HG03039 (cell line): ENCODE results near the gene PACRG.

Experiments used
- ATAC-seq: cut with Tn5 transposase; IDR thresholded peaks from one replicate; pipeline ENCODE4 v1.9.1; 2021; ENCODE audit warnings: mild to moderate bottlenecking, moderate library complexity; ENCODE audit not compliant: unreplicated experiment

PACRG gene

DNA sequence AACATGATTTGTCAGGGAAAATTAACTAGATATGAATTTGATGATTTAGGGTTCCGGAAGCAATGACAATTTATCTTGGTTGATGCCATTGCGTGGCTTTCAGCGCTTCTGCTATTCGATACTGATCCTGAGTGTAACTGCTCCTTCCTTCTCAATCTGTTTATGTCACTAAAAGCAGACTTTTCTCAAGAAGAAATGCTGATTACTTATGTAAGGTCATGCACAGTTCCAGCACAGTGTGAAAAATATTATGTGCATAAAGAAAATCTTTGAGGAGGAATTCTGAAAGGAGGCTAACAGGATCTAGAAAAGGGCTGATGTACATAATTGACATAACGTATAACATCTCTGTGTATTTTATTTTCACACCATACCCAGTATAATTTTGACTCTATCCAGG is 336.6 kb downstream of the PACRG start:
- no peak for ATAC-seq

DNA sequence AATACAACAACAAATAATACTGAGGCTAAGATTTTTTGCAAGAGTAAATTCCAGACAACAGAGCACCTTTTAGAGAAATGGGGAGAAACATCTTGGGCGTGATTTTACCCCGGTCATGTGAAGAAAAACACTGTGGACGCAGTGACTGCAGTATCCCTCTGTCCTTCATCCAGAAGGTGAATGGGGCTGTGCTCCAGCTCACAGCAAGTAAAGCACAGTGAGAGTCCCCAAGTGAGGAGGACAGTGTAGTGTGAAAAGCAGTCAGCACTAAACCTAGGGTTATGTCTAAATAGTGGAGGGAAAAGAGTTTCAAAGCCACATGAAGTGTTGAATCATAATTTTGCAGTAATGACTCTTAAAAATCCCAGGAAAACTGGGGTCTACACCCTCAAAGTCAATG is 338.4 kb downstream of the PACRG start:
- ATAC-seq = no peak

DNA sequence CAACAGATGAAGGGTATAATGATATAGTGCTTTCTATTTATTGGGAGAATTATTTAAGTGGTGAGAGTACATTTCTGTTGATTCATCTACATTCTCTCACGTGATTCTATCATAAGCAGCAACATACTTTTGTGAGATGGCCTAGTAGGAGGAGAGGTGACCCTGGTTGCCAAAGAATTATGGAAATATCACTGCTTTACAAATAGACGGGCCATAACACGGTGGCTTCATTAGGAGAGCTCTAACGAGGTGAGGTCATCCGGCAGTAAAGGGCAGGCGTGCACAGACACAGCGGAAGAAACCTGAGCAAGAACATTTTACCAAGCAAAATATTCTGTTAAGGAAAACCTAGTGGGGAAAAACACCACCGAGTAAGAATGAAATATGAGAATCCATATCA is 349.4 kb downstream of the PACRG start:
- ATAC-seq = no peak

DNA sequence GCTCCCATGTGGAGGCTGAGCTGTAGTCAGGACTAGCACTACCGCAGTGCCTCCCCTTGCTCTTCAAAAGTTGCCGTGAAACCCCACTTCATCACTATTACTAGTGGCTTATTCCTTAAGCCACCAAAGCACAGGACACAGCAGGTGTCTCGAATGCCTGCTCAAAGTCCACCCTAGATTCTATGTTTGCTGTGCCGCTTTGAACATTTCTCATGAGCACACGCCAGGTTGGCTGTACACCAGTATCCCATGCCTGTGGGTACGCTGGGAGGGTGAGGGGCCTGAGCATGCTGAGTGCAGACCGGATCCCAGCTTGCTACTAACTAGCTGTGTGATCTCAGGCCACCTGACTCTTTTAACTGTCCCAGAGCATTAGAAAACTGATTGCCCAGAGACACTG is 350.9 kb downstream of the PACRG start:
- no peak for ATAC-seq

DNA sequence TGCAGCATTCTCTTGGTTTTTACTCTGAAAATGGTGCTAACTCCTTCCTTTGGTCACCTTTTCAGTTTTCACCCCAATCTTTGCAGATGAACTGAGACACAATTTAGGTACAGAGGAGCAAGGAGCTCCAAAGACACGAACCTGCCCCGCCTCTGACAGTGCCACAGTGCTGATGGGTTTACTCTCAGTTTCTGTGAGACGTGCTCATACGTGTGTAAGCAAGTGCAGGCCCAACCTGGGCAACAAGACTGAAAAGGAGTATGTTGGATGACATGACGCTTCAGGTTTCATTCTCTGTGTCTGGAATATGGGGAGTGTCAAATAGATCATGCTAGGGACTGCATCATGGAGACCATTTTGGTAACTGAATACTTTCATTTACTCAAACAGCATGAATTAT is 352.5 kb downstream of the PACRG start:
- ATAC-seq = no peak

DNA sequence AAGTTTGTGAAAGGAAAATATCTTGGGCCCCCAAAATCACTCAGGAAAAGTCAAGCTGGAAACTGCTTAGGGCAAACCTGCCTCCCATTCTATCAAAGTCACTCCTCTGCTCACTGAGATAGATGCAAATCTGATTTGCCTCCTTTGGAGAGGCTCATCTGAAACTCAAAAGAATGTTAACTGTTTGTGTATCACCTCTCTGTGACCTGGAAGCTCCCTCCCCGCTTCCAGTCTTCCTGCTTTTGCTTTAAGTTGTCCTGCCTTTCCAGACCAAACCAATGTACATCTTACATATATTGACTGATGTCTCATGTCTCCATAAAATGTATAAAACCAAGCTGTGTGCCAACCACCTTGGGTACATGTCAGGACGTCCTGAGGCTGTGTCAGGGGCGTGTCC is 355.4 kb downstream of the PACRG start:
- no peak for ATAC-seq

DNA sequence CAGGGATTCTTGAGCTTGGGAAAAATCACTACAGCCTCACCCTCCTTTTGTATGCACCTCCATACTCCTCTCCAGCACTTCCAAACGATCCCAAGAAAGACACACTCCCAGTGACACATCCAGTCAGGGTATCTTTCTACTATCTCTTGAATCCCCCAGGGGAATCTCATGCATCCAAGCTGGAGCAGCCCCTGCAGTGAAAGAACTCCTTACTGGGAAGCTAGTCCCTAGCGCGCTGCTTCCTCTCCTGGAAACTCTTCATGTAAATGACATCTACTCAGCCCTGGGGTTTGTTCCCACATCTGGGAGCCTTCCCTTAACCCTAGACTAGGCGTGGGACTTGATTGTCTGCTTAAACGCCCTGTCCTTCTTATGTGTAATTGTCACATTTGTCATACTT is 357.7 kb downstream of the PACRG start:
- no peak for ATAC-seq

DNA sequence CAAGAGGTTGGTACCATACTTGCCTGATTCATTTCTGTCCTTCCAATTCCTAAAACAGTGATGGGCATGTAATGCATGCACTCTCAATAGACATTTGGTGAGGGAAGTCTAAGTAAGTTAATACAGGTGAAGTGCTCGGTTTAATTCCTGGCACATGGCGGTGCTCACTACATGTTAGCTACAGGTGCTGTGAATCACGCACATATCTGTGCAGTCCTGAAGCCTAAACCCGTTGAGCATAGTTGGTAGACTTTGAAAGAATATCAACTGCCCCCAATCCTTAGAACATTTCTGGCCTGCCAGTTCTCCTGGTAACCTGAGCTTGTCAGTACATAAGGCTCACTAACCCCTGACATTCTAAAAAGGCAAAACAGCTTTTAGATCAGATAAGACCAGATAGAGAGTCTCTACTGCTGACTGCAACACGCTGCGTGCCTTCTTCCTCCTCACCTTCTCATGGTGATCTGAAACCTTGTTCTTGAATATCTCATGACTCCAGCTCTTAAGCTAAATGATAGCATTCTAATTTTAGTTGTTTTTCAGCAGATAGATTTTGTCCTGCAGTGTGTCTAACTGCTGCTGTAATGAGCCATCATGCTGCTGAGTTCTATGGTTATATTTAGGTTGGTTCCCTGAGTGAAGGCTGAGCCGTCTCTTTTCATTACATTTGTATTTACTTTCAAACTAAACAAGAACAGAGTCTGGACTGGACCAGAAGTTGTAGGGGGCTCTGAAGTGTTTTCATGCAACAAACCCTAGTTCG is 358.3 kb downstream of the PACRG start:
- no peak for ATAC-seq

DNA sequence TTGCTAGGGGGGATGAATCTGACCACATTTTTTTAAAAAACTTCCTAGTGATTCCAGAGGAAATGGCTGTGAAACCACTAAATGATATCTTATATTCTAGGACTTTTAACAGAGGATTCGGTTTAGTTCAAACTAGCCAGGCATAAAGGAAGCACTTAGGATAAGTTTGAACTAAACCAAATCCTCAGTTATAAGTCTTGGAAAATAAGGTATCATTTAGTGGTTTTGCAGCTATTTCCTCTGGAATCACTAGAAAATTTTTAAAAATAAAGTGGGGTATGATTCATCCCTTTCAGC is 358.8 kb downstream of the PACRG start:
- no peak for ATAC-seq

DNA sequence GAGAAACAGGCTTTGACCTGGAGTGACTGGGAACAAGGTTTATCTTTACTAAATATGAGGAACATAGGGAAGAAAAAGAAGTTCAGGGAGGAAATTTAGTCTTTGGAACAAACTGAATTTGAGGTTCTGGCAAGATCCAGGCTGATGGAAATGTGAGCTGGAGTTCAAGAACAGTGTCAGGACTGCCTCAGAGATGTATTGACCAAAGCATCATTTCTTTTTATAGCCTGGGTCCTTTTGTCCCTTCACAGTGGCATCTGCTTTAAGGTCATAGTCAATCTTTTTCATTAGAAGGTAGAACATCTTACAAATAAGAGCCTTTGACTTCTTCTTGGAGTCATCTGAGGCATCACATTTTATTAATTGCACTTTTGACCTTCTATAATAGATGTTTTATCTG is 360.2 kb downstream of the PACRG start:
- ATAC-seq = no peak

DNA sequence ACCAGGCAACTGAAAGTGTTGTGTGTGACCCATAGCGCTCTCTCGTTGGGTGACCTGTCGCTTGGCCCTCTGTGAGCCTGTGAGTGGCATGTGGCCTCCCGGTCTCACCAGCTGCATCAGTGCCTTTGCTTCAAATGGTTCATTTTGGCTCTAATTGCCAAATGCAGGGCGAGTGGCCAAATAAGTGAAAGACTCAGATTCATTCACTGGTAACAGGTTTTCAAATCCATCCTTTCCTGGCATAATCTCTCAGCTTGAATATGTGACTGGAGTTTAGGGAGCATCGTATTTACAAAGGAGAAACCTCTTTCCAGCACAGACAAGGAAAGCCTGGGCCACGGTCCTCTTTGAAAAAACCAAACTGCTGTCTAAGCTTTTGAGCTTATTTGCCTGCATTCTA is 365.1 kb downstream of the PACRG start:
- ATAC-seq = no peak

DNA sequence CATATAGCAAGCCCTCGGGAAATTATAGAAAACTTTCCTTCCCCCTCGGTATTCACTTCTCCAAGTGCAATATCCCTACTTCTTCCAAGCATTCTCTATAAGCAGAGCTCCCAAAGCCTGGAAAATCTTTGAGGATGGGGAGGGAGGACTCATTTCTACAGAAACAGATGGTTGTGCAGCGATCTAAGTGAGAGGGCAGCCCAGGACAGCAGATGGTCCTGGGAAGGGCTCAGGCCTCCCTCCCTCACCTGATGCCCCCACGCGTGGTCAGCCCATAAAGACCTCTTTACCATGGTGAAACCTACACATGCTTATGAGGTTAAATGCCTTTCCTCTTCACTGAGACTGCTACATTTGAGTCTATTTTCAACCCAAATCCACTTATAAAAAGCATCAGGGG is 367.1 kb downstream of the PACRG start:
- no peak for ATAC-seq

DNA sequence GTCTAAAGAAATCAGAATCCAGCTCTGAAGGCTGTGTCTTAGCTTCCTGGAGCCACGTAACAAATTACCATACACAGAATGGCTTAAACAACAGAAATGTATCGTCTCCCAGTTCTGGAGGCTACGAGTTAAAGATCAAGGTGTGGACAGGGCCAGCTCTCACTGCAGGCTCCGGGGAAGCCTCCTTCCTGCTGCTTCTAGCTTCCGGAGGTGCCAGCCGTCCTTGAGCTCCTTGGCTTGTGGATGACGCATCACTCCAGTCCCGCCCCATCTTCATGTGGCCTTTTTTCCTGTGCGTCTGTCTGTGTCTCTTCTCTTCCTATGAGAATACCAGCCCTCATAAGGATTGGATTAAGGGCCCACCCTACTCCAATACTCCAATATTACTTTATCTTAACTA is 367.6 kb downstream of the PACRG start:
- ATAC-seq = no peak

DNA sequence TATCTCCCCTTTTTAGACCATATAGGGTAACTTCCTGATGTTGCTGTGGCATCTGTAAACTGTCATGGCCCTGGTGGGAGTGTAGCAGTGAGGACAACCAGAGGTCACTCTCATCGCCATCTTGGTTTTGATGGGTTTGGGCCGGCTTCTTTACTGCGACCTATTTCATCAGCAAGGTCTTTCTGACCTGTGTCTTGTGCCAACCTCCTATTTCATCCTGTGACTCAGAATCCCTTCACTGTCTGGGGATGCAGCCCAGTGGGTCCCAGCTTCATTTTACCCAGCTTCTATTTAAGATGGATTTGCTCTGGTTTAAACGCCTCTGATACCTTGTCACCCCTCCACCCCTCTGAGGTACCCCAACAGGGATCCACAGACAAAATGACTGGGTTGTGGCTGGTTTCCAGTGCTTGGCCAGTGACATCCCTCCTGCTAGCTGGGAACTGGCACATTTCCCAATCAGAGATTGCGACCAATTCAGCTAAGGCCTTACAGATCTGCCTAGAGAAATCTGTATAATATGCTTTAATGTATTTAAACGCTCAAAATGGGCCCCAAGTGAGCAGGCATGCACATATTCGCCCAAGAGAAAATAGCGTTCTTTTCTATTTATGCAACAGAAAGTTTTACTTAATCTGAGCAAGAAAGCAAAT is 371.2 kb downstream of the PACRG start:
- ATAC-seq = no peak

DNA sequence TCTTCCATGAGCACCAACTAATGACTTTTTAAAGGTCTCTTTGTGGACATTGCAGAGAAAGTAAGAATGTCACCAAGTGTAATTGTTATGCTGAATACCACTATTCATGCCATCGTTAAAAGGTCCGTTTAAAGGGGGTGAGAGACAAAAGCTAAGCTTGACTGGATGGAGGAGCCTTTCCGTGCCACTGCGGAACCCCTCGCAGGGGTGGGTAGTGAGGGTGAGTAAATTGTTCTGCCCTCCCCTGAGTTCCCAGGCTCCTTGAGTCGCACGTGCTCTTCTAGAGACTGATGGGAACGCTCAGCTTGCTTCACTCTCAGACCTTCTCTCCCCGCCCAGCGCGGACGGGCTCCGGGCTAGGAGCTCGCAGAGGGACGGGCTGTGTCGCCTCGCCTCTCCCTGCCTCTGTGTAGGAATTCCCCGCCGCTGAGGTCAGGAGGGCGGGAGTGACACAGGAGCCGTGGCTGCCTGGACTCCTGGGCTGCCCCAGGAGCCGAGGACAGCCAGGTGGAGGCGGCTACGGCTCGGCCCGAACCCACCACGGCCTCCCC is 371.9 kb downstream of the PACRG start:
- no peak for ATAC-seq

DNA sequence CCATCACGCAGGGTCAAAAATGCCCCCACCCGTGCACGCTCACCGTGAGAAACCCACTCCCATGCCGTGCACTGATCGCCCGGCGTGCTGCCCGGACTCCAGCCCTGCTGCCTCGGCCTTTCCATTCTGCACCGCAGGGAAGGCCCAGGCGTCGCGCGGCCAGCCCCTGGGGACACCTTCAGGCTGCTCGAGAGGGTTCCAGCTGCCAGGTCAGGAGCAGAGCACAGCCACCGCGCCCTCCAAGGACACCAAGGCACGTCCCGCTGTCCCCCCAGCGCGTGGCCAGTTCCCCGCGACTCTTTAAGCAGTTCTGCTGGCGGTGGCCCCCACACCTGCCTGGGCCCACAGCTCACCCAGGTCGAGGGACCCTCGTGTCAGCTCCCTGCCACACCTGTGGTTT is 372.5 kb downstream of the PACRG start:
- no peak for ATAC-seq

DNA sequence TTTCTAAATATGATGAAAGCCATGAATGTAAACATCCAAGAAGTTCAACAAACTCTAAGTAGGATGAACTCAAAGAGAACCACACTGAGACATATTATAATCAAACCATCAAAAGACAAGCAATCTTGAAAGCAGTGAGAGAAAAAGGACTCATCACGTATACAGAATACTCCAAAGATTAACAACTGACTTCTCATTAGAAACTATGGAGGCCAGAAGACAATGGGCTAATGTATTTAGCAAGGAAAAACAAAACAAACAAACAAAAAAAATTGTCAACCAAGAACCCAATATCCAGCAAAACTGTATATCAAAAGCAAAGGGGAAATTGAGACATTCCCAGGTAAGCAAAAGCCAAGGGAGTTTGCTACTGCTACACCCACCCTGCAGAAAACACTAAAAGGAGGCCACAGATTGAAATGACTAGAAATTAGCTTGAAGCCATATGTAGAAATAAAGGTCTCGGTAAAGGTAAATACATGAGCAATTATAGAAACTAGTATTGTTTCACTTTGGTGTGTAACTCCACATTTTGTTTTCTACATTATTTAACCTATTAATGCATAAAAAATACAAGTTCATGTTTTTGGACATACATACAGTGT is 385.7 kb downstream of the PACRG start:
- ATAC-seq = no peak

DNA sequence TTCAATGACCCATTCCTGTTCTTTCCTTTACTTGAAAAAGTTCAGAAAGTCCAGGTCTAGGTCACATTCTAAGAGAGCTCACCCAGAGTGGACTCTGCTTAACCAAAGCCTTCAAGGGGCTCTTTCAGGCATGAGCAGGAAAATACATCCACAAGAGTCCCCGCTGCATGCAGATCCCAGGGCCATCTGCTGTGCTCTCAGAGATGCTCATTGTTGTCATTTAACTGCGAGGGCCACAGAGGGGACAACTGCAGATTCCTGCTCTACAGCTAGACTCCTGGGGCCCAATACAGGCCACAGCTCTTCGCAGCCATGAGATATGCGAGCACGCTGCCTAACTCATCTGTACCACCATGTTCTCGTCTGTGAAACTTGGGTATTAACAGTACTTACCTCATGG is 391.2 kb downstream of the PACRG start:
- ATAC-seq = no peak

DNA sequence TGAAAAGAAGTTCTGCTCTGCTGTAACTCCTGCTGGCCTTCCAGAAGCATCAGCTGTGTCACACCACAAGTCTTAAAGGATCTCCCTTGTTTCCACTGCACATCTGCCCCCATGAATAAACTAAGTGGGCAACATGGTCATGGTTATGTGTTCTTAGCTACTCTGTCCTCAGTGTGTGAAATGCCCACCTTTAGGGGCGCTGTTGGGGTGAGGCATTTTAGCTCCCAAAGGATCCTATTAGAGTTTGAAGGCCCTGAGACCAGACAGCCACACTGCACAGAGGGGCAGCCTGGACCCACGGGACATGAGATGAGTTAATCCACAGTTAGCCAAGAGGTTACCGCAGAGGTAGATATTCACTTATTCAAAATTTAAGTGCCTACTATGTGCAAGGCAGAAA is 392.4 kb downstream of the PACRG start:
- ATAC-seq = no peak

DNA sequence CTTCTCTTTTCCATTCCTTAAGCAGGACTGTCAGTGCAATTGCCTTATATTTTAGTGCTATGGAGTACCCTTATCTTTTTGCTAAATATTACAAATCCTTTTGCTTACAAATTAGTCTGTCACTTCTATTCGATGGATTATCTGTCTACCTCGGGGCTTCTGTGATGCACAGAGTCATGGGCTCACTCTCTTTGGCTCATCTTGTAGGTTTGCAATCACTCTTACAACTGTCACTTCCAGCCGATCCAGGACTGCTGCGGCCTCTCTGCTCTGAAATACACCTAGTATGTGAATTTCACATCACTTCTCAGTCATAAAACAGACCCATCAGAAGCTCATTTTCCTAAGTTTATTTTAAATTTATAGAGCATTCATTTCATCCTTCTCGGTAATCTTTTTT is 393.5 kb downstream of the PACRG start:
- ATAC-seq = no peak

DNA sequence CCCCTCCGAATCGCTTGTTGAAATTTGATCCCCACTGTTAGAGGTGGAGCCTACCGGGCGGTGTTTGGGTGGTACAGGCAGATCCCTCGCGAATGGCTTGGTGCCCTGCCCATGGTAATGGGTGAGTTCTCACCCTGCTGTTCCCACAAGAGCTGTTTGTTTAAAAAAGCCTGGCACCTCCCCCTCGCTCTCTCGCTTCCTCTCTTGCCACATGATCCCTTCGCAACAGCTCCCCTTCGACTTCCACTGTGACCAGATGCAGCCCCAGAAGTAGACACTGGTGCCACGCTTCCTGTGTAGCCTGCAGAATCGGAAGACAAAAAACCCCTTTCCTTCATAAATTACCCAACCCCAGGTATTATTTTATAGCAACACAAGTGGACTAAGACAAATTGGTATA is 394.6 kb downstream of the PACRG start:
- ATAC-seq = no peak

DNA sequence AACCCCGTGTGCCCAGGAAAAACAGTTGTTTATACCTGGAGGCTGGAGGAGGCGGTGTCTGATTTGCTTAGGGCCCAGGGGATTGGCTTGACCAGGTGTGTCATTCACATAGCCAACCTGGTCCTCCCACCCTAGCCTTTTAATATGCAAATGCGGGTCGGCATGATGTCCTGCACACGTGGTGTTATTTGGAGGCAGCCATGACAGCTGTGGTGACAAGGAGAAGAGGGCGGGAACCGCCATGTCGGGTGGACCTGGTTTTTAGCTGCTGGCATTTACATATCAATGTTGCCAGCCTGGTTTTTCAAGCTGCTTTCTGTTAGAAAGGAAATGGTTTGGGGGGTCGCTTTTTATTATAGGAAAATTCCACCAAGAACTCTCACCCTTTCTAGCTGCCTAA is 395.3 kb downstream of the PACRG start:
- no peak for ATAC-seq
